KG1 (cell line): ENCODE results near the gene DNAJB11.
"Not testable (repeated sequence)": the region's sequence is repeated elsewhere in the genome, so short reads cannot be mapped to it uniquely, and the experiment has no call there.

Experiments used
- DNase-seq: peaks from one replicate; lab custom pipeline; 2025; lab: John Stamatoyannopoulos, UW

Gene DNAJB11

DNA sequence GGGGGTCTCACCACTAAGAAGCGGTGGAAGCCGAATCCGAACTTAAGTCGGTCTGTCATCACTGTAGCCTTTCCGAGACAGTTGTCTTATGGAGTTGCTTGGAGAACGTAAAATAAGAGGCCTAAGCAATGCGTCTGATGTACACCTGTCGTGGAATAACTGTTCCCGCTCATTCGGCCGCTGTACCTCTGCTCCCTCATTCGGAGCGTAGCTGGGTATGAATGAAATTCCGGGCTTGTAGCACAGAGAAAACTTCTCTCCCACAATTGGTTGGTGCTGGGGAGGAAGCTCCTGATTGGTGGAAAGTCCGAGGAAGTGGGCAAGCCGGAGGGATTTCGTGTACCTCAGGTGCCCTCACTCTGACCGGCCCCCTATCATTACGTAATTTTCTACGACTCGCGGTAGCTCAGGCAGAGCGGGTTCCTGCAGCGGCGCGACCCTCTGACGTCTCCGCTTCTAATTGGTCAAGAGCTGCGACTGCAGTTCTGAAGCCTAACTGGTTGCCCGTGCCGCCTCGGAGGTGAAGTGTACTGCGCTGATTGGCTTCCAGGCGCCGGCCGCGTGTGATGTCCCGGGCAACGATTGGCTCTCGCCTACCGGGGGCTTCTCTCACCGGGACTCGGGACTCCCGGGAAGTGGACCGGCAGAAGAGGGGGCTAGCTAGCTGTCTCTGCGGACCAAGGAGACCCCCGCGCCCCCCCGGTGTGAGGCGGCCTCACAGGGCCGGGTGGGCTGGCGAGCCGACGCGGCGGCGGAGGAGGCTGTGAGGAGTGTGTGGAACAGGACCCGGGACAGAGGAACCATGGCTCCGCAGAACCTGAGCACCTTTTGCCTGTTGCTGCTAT, at the start of gene DNAJB11:
Gene DNAJB11, plus strand, starts transcription at position 625 of the 845 bp plus-strand sequence. Its CDS starts 178 bp downstream, at position 803.
- peak; percentile 96 for DNase-seq

DNA sequence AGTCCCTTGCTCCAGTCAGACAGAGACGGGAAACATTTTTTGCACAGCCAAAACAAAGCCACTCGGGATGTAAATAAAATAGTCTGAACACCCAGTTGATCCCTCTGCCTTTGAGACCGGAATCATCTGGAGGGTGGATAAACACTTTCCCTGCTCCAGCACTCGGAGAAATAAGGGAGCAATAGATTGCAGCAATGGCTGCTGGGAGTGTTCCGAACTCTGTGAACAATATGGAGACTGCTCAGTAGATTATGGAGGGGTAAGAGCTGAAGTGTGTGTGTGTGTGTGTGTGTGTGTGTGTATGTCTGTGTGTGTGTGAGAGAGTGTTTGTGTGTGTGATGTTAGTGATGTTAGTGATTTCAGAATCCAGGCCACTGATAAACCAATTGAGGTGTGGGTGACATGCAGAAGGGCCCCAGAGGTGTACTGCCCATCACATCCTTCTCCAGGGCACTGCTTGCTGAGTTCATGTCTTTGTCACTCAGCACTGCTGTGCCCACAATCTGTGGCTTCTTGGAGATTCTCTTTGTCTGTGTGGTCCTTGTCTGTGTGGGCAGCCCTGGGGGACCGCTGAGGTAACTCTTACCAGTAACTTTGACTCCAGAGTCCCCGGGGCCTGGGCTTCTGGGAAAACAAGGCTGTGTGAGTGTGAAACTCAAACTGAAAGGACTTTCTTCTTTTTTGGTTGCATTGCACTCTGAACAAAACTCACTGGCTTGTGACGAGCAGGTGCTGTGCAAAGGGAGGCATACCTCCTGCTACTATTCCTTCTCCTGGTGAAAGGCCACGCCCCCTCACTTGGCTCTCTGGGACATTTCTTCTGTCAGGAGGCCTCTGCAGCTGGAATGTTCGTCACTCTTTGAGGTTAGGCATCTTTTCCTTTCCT, 49.3 kb upstream of the DNAJB11 start:
- DNase-seq, result no peak

DNA sequence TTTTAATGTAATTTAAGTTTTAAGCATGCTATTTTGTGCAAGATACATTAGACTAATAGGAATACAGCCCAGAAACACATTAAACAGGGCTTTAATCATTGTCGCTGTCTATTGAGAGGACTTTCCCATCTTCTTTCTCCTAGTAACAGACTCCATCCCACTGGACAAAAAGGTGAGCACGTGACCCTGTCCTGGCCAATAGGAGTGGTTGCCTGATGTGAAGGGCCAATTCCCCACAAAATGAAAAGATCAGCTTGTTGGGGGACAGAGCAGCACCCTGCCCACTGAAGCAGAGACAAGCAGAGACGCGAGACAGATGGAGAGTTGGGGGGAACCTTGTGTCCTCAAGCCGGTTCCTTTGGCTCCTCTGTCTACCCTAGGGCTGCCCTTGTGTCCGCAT, 47.5 kb upstream of the DNAJB11 start:
- DNase-seq, result no peak

GRCh38 chr3:186523434-186523833, 47.1 kb upstream of the DNAJB11 start:
- no peak for DNase-seq

- DNase-seq, result no peak
Observed at GRCh38 chr3:186524616-186525015, 45.9 kb upstream of the DNAJB11 start.

DNA sequence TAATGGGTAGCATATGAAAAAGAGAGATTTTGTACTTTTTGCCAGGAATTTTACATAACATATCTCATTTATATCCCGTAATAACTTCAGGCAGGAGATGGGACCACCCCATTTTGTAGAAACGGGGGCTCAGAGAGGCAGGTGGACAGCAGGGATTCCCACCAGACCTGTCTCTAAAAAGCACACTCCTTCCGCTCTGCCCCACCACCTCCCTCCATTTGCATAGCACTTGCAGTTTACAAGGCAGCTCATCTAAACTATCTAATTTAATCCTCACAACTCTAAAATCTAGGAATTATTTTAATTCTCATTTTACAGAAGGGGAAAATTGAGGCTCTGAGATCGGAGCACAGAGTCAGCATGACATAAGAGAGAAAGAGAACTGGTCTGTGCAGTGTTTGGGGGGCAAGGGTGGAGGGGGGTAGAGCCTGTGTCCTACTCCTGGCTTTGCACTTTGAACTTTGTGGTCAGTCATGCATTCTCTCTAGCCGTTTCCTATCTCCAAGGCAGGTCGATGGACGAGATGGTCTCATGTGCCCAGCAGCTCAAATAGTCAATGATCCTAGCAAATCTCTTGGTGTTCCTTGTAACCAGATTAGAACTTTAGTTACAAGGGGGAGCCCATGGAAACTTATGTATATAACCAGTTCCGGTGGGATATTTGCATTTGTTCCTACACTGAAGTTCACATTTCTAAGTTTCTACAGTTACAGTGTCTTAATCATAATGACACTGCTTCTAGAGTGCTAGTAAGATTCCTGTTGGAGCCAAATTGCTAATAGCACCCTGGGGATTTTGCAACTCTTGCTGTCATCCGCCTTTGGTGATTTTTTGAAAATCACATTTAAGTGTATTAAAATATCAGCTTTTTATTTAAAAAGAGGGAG, 44.9 kb upstream of the DNAJB11 start:
- no peak for DNase-seq

DNA sequence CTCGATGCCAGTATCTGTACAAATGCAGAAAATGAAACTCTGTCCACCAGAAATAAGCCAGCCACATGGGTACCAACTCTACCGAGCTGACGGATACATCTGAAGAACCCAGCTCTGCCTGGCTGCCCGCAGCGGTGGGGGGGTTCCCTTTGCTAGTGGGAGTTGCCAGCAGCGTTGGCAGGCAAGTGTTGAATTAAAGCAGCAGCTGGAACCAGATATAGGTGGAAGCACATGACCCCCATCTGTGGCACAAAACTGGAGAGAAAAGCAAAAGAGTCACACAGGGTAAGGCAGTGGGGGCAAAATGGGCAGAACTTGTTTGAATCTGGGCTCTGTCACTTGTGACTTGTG, 44.3 kb upstream of the DNAJB11 start:
- no peak for DNase-seq

GRCh38 chr3:186529201-186529999, 41.1 kb upstream of the DNAJB11 start:
- DNase-seq, result peak; percentile 38

DNA sequence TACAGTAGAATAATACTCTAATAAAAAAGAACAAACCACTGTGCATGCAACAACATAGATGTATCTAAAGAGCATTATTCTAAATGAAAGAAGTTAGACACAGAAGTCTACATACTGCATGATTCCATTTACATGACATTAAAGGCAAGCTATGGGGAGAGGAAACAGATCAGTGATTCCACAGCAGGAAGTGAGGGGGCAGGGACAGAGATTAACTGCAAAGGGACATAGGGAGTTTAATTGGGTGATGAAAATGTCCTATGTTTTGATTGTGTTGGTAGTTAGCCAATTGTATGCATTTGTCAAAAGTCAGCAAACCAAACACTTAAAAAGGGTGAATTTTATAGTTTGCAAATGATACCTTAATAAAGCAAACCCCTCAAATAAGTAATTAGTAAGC, 40.1 kb upstream of the DNAJB11 start:
- no peak for DNase-seq

DNA sequence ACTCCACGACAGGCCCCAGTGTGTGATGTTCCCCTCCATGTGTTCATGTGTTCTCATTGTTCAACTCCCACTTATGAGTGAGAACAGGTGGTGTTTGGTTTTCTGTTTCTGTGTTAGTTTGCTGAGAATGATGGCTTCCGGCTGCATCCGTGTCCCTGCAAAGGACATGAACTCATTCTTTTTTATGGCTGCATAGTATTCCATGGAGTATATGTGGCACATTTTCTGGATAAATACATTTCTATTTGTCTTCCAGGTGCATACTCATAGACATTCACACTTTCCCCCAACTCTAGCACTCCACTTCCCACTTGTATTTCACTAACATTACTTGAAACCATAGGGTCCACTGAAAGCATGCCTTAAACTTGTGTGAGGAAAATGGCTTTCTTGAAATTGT, 38.8 kb upstream of the DNAJB11 start:
- not testable (repeated sequence) for DNase-seq

- no peak for DNase-seq
Observed at GRCh38 chr3:186532598-186533072, 37.9 kb upstream of the DNAJB11 start.

- no peak for DNase-seq
Observed at GRCh38 chr3:186534113-186534669, 36.3 kb upstream of the DNAJB11 start.

- no peak for DNase-seq
Observed at GRCh38 chr3:186536883-186537844, 33.4 kb upstream of the DNAJB11 start.

- no peak for DNase-seq
Observed at GRCh38 chr3:186538779-186539178, 31.7 kb upstream of the DNAJB11 start.

DNA sequence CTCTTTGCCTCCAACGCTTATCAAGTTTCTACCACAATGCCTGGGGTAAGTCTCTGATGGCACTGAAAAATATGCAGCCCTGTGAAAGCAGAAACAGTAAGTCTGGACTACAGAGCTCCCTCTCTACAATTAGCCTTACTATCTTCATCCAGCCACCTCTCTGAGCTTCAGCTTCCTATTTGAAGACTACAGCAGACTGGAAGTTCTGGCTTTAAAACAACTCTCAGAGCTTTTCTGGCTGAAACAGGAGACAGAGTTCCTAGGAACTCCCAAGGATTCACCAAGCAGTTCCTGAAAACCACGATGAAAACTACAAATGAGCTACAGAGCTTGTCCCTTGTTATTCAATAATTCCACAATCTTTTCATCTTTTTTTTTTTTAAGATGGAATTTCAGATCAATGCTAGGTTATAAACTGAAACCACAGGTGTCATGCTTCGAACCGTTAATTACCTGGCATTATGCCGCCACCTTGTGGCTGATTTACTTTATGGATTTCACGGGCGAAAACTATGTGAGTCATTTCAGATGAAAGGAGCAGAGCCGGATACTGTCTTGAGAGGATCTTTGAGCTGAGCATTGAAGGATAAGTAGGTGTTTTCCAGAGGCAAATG, 30.2 kb upstream of the DNAJB11 start:
- peak; percentile 59 for DNase-seq

DNA sequence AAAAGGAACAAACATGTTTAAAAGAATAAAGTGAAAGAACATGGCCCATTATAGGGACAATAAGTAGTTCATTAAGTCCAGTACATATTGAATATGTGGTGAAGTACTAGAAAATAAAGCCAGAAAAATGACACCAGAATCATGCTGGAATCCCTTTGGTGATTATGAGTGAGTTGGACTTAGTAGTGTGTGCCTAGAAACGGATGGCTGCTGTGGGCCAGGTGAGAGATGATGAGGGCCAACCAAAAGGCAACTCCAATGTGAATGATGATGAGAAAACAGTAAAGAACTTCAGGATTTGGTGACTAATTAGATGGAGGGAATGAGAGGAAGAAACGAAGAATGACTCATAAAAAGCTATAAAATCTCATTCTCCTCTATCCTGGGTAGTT, 29.7 kb upstream of the DNAJB11 start:
- no peak for DNase-seq

DNA sequence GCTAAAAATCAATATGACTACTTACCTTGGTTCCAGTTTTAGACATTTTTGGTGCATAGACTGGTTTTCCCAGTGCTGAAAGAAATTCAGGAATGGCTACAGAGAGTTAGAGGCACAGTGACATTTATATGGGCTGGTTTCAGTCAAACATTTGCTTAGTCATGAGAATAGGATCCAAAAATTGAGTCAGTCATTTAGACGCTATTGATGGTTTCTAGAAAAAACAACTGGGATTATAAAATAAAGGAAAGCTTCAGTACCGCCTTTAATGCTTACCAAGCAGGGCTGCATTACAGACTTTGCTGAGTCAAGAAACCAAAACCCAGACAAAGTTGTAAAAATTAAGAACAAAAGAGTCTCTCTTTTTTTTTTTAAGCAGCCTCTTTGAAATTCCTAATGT, 26.2 kb upstream of the DNAJB11 start, which contains the start of gene CRYGS:
Gene CRYGS, minus strand, starts transcription at position 100 of the 400 bp plus-strand sequence. Its CDS starts 54 bp downstream, at position 46.
- DNase-seq, result no peak

DNA sequence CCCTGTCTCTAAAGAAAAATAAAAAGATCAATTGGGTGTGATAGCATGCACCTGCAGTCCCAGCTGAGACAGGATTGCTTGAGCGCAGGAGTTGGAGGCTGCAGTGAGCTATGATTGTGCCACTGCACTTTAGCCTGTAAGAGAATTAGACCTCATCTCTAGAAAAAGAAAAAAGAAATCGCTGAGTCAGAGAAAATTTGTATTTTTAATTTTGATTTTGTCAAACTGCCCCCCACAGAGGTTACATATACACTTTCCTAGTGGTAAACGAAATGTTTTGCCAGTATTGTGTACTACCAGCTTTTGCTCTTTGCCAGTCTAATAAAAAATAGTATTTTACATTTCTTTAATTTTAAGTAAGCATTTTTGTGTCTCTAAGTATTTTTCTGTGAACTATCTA, 21.0 kb upstream of the DNAJB11 start:
- DNase-seq, result no peak

DNA sequence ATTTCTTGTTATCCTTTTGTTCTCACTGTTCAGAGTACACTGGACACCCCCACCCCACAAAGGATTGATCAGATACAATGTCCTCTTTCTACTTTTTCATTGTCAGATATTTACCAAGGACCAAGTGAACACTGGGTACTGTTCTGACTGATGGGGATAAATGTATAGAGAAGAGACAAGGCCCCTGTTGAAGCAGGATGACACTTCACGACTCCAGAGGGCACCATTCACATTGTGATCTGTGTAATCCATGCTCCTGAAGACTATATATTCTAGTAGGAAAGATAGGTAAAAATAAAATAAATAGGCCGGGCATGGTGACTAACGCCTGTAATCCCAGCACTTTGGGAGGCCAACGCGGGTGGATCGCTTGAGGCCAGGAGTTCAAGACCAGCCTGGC, 19.1 kb upstream of the DNAJB11 start:
- no peak for DNase-seq
